Measurements from ENCODE around the gene GLS.
"Not testable (repeated sequence)": the region's sequence is repeated elsewhere in the genome, so short reads cannot be mapped to it uniquely, and the experiment has no call there.

The GLS gene

DNA sequence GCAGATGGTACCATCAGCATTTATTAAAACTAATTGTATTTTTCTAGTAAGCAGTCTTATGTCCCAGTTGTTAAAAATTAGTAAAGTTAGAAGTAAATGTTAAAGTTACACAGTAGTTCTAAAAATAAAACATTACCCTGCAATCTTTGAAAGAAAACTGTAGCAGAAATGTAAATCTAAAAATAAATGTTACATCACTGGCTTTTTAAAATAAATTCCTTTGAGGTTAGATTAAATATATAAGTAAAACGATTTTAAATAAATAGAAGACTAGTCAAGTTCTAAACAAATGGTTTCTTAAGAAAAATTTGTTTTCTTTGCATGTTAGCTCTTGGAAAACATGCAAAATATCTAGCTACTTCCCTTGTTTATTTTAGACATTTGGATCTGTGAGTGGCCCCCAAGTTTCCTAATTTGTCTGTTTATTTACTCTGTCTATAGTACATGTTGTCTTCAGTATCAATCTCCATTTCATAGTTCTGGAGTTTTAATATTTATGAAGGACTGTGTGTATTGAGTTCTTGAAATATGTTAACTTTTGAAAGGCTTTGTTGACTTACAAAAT, 58.2 kb downstream of the GLS start:
- no peak for DNase-seq

DNA sequence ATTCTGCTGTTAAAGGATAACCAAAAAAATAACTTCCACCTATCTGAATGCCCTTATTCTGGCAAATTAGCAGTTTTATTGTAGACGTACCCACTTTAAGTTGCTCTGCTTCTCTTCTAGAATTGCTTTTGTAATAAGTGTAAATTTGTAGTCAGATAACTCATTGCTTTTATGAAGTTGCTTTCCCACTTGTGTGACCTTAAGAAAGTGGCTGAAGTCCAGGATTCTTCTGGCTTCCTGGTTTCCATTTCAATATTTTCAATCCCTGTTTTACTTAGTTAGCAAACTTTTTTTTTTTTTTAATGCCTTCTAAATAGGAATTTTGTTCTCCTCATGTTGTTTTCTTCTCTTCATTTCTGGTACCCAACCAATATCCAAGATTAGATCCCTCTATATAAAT, 59.8 kb downstream of the GLS start:
- DNase-seq = no peak

DNA sequence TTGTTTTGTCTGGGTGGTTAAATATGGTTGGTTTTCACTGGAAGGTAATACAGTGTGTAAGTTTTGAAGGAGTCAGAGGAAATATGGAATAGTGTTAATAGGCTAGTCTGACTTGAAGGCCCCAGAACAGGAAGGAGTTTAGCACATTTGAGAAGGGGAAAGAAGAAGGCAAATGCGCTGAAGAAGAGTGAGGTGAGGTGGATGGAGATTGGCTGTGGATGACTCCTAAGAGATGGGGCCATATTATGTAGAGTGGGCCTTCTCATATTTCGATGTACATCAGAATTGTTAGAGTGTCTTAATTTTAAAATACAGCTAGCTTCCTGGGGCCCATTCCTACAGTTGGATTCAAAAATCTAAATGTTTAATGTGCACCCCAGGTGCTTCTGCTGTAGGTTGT, 61.0 kb downstream of the GLS start:
- DNase-seq = no peak

DNA sequence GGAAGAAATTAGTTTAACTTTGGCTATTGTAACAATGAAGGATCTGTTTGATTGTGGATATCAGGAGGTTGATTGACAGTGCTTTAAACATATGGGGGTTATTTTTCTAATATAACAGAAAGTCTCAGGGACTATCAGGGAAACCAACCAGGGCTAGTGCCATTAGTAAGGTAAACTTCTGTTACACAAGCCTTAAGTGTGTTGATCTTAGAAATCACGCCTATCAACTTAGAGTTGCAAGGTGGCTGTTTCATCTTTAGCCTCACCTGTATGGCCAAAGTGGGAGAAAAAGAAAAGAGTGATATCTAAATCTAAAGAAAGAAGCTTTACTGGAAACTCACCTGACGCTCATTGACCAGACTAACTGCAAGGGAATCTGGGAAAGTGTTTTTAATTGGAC, 62.1 kb downstream of the GLS start:
- DNase-seq = no peak

DNA sequence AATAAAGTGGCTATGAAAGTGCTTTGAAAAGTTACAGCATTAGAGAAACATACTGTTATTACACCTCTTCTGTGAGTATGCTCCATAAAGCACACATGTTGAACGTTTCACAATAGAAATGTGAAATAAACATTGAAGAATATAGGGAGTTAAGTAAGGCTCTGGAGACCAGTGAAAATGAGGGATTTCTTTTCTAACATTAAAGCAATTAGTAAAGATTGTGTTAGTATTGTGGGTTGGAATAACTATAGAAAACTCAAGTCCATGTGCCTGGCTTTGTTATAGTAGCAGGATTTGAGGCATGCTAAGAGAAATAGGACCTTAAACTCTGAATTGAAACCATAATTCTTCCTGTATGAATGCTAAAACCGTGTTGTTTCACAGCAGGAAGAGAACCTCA, 63.1 kb downstream of the GLS start:
- no peak for DNase-seq

DNA sequence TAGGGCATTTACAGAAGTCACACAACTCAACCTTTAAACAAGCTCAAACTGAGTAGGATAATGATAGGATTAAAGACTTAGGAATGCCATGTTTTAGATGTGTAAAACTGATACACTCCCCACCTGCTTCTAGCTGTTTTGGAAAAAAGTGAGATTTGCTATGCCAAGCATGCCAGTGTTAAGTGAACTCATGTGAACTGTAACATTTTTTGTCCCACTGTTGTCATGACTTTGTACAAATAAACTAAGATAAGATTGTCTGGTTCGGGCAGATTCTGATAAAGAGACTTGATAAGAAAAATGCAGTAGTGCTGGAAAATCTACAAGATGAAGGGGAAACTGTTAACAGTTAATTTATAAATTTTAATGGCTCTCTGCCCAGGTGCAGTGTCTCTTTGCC, 66.5 kb downstream of the GLS start:
- no peak for DNase-seq

DNA sequence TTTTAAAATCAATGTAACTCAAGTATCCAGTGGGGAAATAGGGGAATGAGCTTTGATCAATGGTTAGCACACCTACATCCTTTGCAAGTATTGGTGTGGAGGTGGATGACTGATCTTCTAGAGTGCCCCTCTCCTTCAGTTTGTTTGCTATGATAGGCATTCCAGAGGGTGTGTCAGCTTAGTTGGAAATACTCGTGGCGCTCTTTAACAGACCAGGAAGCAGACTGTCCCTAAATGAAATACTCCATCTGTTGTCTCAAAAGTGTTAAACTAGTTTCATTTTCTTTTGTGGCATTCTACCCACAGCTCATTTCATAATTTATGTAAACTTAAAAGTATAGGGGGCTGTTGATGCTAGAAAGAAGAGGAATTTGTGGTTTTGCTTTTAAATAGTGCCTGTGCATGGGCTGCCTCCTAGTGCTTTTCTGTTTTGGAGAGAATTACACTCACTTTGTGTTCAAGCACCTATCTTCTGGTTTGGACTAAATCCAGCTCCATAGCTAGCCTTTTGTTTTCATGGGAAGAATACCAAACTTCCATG, 67.2 kb downstream of the GLS start:
- DNase-seq = peak; percentile 87

DNA sequence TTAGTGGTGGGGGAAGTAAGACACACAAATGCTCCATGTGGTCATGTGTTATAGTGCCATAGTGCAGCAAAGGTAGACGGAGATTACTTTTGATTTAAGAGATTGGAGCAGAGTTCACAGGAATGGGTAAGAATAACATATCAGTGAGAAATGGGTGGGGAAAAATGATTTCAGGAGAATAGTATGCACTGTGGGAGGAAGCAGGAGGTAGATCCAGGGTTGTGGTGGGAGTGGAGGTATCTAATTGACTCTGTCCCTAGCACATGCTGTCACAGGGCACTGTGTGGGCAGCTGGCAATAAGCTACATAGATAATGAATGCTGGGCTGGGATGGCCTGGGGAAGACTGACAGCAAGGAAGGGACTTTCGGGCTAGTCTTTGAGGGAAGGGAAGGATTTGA, 68.0 kb downstream of the GLS start:
- peak; percentile 32 for DNase-seq

DNA sequence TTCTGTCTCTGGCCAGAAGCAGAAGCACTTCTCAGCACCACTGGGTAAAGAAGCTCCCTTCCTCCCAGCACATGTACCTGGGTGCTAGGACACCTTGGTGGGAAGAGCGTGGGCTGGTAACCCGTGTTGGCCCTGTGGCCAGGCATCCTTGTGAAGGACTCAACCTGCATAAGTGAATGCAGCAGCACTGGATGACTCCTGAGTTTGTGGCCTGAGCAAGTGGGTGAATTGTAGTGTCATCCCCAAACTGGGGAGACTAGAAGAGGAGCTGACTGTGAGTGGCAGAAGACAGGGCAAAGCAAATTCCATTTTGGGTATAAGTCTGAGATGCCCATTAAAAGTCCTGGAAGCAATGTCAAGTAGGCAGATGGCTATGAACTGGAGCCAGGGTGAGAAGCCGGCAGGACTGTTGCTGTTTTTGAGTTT, 70.0 kb downstream of the GLS start:
- DNase-seq = no peak

DNA sequence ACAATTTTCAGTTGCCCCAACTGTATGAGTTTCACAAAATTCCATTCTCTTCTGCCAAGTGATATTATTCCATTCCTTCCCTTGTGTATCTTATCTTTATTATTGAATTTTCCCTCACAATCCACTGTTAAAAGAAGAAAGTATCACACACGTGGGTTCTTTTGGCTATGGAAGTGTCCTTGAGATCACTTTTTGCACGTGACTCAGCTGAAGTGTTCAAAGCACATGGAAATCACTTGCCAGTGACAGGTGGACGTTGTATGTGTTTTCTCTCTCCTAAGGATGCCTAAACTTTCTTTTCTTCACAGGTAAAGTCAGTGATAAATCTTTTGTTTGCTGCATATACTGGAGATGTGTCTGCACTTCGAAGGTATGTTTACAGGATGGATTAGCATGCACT, 72.6 kb downstream of the GLS start:
- DNase-seq = no peak

DNA sequence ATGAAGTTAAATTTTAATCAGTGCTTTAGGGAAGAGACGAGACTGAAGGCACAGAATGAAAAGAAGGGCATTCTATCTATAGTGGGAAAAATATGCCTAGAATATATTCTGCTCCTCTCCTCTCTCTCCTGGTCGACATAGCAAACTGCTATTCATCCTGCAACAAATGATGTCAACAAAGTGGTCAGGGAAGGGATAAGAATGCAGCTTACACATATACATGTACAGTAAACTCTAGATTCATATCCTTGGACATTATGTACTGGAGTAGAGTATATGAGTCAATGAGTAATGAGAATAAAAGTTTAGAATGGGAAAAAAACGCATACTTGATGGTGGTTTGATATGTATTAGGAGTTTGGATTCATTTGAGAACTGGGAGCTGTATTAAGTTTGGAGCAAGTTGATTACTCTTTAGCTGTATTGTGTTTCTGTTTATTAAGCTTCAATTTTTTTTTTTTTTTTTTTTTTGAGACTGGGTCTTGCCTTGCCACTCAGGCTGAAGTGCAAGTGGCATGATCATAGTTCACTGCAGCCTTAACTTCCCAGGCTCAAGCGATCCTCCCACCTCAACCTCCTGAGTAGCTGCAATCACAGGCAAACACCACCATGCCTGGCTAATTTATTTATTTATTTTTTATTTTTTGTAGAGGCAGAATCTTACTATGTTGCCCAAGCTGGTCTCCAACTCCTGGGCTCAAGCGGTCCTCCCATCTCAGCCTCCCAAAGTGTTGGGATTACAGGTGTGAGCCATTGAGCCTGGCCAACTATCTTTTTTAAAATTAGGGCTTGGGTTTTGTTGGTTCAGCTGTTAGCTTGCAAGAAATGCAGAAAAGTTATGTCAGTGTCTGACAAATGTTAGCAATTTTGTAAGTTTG, 79.5 kb downstream of the GLS start:
- no peak for DNase-seq

DNA sequence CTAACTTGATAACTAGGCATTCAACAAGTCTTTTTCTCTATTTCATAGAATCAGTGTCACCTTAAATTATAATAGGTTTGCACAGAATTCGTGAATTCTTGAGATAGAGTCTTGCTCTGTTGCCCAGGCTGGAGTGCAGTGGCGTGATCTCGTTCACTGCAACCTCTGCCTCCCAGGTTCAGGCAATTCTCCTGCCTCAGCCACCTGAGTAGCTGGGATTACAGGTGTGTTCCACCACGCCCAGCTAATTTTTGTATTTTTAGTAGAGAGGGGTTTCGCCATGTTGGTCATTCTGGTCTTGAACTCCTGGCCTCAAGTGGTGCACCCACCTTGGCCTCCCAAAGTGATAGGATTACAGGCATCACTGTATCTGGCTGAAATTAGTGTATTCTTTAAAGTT, 80.5 kb downstream of the GLS start:
- DNase-seq = not testable (repeated sequence)

DNA sequence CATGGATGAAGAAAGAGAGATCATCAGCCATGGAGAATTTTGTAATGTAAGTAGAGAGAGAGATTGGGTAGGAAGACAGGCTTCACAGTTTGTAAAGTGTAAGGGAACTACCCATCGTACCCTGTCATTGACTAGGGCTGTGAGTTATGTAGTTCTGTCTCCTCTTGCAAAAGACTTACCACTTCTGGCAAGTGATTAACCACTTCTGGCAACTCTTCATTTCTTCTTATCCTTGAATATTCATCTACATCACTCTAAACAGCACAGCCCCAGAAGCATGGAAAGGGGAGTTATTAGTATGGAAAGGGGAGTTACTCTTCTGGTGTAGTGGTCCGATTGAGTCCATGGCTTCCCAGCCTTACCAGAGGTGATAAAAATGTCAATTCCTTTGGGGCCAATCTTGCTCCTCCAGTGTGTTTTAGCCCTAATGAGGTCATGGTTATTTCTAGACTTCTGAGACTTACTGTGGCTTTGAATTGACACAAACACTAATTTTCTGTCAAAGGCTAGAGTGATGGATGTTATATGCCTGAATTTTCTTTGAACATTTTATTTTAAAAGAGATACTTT, 81.4 kb downstream of the GLS start:
- DNase-seq = peak; percentile 60

DNA sequence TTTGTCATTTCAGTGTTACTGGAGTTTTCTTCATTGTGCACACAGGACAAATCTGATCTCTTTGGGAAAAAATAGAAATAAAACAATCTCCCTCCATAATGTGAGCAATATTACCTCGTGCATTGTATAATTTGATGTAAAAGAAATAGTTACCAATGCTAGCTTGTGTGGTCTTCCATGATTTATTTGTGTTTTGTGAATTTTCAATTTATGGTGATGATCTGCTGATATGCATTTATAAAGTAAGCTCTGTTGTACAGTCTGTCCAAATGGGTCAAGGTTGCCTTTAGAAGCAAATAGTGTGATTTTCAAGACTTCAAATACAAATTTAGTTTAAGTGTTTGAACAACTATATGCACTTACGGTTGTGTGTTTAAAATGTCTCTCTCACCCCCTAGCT, 82.5 kb downstream of the GLS start:
- no peak for DNase-seq

DNA sequence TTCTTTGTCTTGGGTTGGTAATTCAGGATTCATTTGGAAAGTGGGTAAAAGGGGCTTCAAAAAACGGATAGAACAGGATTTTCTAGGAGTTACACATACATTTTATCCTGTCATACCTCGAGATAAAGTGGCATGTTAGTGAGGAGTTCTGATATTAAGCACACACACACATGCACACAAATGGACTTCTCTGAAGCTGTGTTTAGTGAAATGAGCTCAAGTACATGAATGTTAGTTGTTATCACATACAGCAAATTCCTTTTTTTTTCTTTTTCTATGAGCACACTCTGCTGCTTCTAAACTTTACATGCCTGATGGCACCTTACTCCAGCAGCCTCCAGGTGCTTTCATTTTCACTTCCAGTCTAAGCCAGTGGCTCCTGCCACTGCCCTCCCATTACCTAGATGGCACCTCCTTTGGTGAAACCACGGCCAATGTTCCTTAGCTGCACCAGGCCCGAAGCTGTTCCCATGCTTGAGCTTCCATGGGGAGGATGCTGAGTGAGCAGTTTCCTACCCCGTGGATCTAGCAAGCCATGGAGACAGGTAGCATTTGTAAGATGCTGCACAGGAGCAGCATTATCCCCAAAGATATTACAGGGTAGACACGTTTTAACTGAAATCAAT, 83.7 kb downstream of the GLS start:
- DNase-seq = no peak

DNA sequence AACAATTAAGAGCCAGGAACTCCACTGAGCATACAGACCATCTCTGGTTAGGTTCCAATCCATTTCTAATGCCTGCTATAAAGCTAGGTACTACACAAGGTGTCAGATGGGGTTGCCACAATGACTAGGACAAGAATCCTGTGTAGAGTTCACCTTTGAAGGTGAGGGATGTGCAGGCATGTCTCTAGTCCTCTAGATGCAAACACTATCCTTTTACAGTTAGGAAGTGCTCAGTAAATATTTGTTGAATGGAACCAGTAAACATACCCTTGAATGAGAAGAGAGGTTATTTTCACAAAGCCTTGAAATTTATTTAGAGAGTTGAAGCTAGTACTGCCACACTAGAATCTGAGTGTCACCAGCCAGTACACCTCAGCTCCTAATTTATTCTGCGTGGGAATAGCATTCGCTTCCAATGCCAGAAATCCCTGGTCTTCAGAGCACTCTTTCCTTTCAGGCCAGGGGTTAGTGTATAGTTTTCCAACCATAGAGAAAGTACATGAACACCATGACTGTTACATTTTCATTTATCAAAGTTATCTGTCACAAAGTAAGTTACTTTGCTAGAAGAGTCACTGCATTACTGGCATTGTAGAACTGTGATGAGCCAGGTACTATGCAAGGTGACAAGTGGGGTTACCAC, 85.1 kb downstream of the GLS start:
- no peak for DNase-seq

DNA sequence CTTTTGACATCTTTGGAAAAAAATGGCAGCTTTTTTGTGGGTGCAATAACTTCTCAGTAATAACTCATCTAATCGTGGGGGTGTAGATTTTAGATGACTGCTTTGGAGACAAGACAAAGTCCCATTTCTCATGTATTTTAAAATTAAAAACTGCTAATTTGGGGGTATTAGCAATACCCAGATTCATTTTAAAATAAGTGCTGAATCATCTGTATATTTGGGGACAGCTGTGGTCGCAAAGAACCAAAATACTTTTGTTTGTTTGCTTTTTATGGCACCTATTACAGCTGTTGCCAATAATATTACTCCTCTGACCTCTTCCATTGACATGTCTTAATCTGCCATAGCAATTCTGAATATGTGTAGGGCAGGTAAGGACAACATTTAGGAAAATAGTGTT, 87.9 kb downstream of the GLS start:
- DNase-seq = no peak

DNA sequence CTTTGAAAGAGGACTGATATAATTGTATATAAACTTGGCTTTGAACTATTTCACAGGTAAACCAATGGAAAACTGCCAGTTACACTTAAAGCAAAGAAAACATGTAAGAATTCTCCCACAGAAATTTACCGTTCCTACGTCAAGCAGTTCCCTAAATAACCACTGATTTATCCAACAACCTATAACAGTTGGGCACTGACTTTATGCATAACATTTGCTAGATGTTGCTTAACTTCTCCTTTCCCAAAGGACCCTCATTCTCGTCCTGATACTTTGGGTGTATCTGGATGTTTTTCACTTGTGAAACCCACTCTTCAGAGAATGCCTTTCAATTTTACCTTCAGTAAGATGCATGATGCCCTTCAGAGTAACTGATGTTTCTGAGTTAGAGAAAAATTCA, 89.5 kb downstream of the GLS start:
- peak; percentile 29 for DNase-seq

DNA sequence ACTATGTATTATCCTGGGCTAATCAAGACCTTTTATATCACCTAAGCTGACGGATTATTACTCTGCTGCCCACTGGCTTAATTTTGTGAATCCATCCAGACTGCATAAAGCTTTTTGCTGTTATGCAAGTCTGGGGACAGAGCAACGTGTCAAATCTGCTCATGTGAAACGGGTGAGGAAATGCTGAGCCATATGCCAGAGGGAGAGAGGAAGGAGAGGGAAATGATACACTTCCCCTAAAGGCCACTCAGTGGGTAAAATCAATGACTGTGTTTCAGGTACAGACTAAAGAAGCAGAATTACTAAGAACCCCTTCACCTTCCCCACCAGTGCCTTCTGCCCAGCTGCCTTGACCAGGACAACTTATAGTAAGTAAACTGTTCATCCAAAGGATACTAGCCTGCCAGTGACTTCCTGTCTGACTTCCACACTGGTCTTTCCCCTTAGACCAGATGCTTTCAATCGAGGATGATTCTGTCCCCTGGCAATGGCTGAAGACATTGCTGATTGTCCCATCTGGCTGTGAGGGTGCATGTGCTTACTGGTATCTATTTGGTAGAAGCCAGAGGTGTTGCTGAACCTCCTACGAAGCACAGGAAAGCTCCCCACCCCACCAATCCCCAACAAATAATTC, 90.4 kb downstream of the GLS start:
- DNase-seq = peak; percentile 80

DNA sequence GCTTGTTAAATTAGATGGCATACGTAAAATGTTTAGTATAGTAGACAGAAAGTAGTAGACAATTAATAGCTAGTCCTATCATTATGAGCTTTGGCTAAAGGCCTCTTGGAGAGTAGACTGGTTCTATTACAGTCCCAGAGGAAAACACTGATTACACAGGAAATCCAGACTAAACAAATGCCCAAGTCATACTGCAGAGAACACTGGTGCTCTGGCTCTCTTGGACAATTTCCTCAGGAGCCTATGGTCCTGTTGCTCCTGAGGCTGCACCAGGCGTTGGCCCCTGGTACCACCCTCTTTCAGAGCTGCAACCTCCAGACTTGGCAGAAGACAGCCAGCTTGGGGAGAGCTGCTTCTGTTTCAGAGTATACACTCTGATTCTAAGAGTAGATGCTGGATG, 91.6 kb downstream of the GLS start:
- no peak for DNase-seq

DNA sequence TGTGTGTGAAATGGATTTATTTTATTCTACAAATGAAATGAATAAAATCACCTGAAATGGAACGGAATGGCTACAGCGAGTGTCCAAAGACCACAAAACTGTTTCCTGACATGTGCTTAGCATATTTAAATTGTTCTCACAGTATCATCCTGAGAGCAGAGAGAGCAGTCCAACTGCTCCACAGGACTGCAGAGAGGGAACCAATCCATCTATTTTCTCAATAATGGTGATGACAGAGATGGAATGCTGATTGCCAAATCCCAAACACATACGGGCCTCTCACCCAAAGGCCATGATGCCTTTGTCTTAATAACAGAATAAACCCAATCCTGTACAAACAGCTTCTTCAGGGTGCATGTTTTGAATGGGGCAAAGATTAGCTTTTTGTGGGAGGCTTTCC, 92.2 kb downstream of the GLS start:
- DNase-seq = no peak

DNA sequence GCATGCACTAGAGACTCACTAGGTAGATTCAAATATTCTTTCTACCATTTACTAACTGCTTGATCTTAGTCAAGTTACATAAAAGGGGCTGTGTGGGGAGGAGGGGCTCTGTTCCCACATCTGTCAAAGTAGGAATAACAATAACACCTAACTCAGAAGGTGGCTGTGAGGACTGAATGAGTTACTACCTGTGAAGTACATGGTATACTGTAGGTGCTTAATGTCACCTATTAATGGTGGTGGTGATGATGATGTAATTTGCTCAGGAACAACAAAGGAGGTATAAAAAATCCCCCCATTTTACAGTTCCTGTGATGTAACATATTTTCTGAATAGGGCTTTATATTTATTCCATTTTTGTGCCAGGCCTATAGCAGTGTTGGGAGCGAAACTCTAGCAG, 92.6 kb downstream of the GLS start:
- DNase-seq = no peak
